ENCODE results near the gene SAA4. TPM values are rescaled to one million over a fixed set of nuclear protein-coding genes. Genes with fewer than 3 reads are reported as not detected.
A peak's percentile ranks its signal among the peaks of the same experiment; 100 is the strongest.

Gene SAA4
- total RNA-seq, 2 experiments from 2014 or later = not detected

- Mint-ChIP-seq H3K27me3 (ENCODE audit: low read depth) (peaks cover 12% of the 10 kb centered on the region), H3K27ac (no peak overlapping the region), H3K4me1 (ENCODE audit: low read depth) (peaks cover 37% of the 10 kb centered on the region), H3K36me3 (ENCODE audit: low read depth) (no peaks in the 10 kb centered on the region), H3K4me3 (no peak overlapping the region), H3K9me3 (ENCODE audit: insufficient read depth) (no peaks in the 10 kb centered on the region)
- CTCF ChIA-PET = interaction anchor here (1.0 to 2.5 kb wide), 4 partner anchors 52 to 281 kb away, joined by 3 to 18 read pairs (median 10); partner anchors contain the start of gene TSG101
- ATAC-seq (no peak), DNase-seq (peak; percentile 9)
- POLR2A ChIA-PET = interaction anchor here (1.3 to 3.6 kb wide), 2 partner anchors 76 to 150 kb away, joined by 3 to 27 read pairs; partner anchors contain the start of genes HPS5 and LDHA
Measured at GRCh38 chr11:18245396-18245795, 8.8 kb upstream of the SAA4 start.

- peak; percentile 83 for DNase-seq
- Mint-ChIP-seq H3K36me3 (ENCODE audit: low read depth) (no peaks in the 10 kb centered on the region), H3K4me3 (no peak overlapping the region), H3K4me1 (ENCODE audit: low read depth) (peaks cover 37% of the 10 kb centered on the region), H3K27ac (peak overlapping the region; percentile 5), H3K9me3 (ENCODE audit: insufficient read depth) (no peaks in the 10 kb centered on the region), H3K27me3 (ENCODE audit: low read depth) (peaks cover 19% of the 10 kb centered on the region)
- peak; percentile 45 for ATAC-seq
- ChIA-PET CTCF (interaction anchor here (0.5 to 2.5 kb wide), 79 partner anchors 9 to 565 kb away, joined by 3 to 40 read pairs (median 5); partner anchors contain the start of genes GTF2H1, HPS5, LDHA and SPTY2D1), POLR2A (interaction anchor here (0.8 to 3.6 kb wide), 6 partner anchors 77 to 164 kb away, joined by 3 to 27 read pairs (median 6); partner anchors contain the start of genes GTF2H1 and LDHA)
Measured at GRCh38 chr11:18243783-18244362, 7.3 kb upstream of the SAA4 start.

GRCh38 chr11:18239655-18240054 is 3.1 kb upstream of the SAA4 start:
- CTCF ChIA-PET = no interaction called here

GRCh38 chr11:18235394-18236334 is 938 bp downstream of the SAA4 start:
- ChIA-PET POLR2A (no interaction called here), CTCF (interaction anchor here (0.8 to 1.8 kb wide), 2 partner anchors 8 to 10 kb away, joined by 3 to 14 read pairs; no protein-coding TSS in a partner anchor)
- H3K27me3 Mint-ChIP-seq (ENCODE audit: low read depth) = peaks cover 48% of the 10 kb centered on the region
- H3K4me3 Mint-ChIP-seq = no peak overlapping the region
- H3K9me3 Mint-ChIP-seq (ENCODE audit: insufficient read depth) = no peaks in the 10 kb centered on the region
- no peak for DNase-seq
- H3K4me1 Mint-ChIP-seq (ENCODE audit: low read depth) = no peaks in the 10 kb centered on the region
- H3K27ac Mint-ChIP-seq = no peak overlapping the region
- no peak for ATAC-seq
- no peaks in the 10 kb centered on the region for H3K36me3 Mint-ChIP-seq (ENCODE audit: low read depth)

More at GRCh38 chr11:18239655-18240054, 3.1 kb upstream of the SAA4 start:
- ATAC-seq = no peak
- DNase-seq = no peak
- Mint-ChIP-seq H3K9me3 (ENCODE audit: insufficient read depth) (no peaks in the 10 kb centered on the region), H3K27ac (no peak overlapping the region), H3K4me3 (no peak overlapping the region), H3K27me3 (ENCODE audit: low read depth) (peaks cover 45% of the 10 kb centered on the region), H3K4me1 (ENCODE audit: low read depth) (peaks cover 9% of the 10 kb centered on the region), H3K36me3 (ENCODE audit: low read depth) (no peaks in the 10 kb centered on the region)
- POLR2A ChIA-PET = interaction anchor here (0.6 kb wide), 1 partner anchor 23 kb away, joined by 3 read pairs; no protein-coding TSS in a partner anchor

GRCh38 chr11:18233912-18234311 is 2.7 kb downstream of the SAA4 start:
- ChIA-PET CTCF (interaction anchor here (1.8 kb wide), 1 partner anchor 10 kb away, joined by 14 read pairs; no protein-coding TSS in a partner anchor), POLR2A (no interaction called here)
- DNase-seq (no peak), ATAC-seq (no peak)
- Mint-ChIP-seq H3K4me3 (no peak overlapping the region), H3K36me3 (ENCODE audit: low read depth) (no peaks in the 10 kb centered on the region), H3K4me1 (ENCODE audit: low read depth) (no peaks in the 10 kb centered on the region), H3K9me3 (ENCODE audit: insufficient read depth) (no peaks in the 10 kb centered on the region), H3K27ac (no peak overlapping the region), H3K27me3 (ENCODE audit: low read depth) (peaks cover 38% of the 10 kb centered on the region)

GRCh38 chr11:18230859-18231258 is 5.7 kb downstream of the SAA4 start:
- no peak overlapping the region for H3K27ac Mint-ChIP-seq
- H3K4me3 Mint-ChIP-seq = no peak overlapping the region

GRCh38 chr11:18229501-18229900 is 7.1 kb downstream of the SAA4 start:
- DNase-seq (no peak), ATAC-seq (no peak)
- Mint-ChIP-seq H3K9me3 (ENCODE audit: insufficient read depth) (no peaks in the 10 kb centered on the region), H3K4me1 (ENCODE audit: low read depth) (no peaks in the 10 kb centered on the region), H3K27me3 (ENCODE audit: low read depth) (peaks cover 19% of the 10 kb centered on the region), H3K4me3 (no peak overlapping the region), H3K27ac (no peak overlapping the region), H3K36me3 (ENCODE audit: low read depth) (no peaks in the 10 kb centered on the region)
- CTCF ChIA-PET = interaction anchor here (1.0 kb wide), 1 partner anchor 114 kb away, joined by 3 read pairs; no protein-coding TSS in a partner anchor
- POLR2A ChIA-PET = no interaction called here

More at GRCh38 chr11:18230859-18231258, 5.7 kb downstream of the SAA4 start:
- DNase-seq (no peak), ATAC-seq (no peak)
- ChIA-PET POLR2A (no interaction called here), CTCF (interaction anchor here (0.8 to 1.0 kb wide), 3 partner anchors 13 to 27 kb away, joined by 3 to 4 read pairs (median 3); no protein-coding TSS in a partner anchor)
- H3K4me1 Mint-ChIP-seq (ENCODE audit: low read depth) = no peaks in the 10 kb centered on the region
- H3K9me3 Mint-ChIP-seq (ENCODE audit: insufficient read depth) = no peaks in the 10 kb centered on the region
- no peaks in the 10 kb centered on the region for H3K36me3 Mint-ChIP-seq (ENCODE audit: low read depth)
- H3K27me3 Mint-ChIP-seq (ENCODE audit: low read depth) = peaks cover 27% of the 10 kb centered on the region

- no peak for ATAC-seq
- Mint-ChIP-seq H3K4me3 (no peak overlapping the region), H3K9me3 (ENCODE audit: insufficient read depth) (no peaks in the 10 kb centered on the region), H3K27ac (no peak overlapping the region), H3K27me3 (ENCODE audit: low read depth) (peaks cover 14% of the 10 kb centered on the region), H3K4me1 (ENCODE audit: low read depth) (no peaks in the 10 kb centered on the region), H3K36me3 (ENCODE audit: low read depth) (no peaks in the 10 kb centered on the region)
- ChIA-PET POLR2A (no interaction called here), CTCF (interaction anchor here (1.0 to 1.4 kb wide), 2 partner anchors 9 to 18 kb away, joined by 3 to 4 read pairs; no protein-coding TSS in a partner anchor)
- no peak for DNase-seq
Measured at GRCh38 chr11:18225913-18226312, 10.7 kb downstream of the SAA4 start.

- CTCF ChIA-PET = interaction anchor here (0.9 kb wide), 1 partner anchor 42 kb away, joined by 3 read pairs; no protein-coding TSS in a partner anchor
- Mint-ChIP-seq H3K4me1 (ENCODE audit: low read depth) (no peaks in the 10 kb centered on the region), H3K27ac (no peak overlapping the region), H3K9me3 (ENCODE audit: insufficient read depth) (no peaks in the 10 kb centered on the region), H3K36me3 (ENCODE audit: low read depth) (no peaks in the 10 kb centered on the region), H3K27me3 (ENCODE audit: low read depth) (peaks cover 24% of the 10 kb centered on the region), H3K4me3 (no peak overlapping the region)
- ATAC-seq (no peak), DNase-seq (no peak)
- POLR2A ChIA-PET = interaction anchor here (1.2 kb wide), 1 partner anchor 51 kb away, joined by 5 read pairs; no protein-coding TSS in a partner anchor
Measured at GRCh38 chr11:18223591-18224387, 12.8 kb downstream of the SAA4 start.

- POLR2A ChIA-PET = no interaction called here
Measured at GRCh38 chr11:18222814-18223421, 13.7 kb downstream of the SAA4 start.

More at GRCh38 chr11:18222814-18223421, 13.7 kb downstream of the SAA4 start:
- H3K4me1 Mint-ChIP-seq (ENCODE audit: low read depth) = no peaks in the 10 kb centered on the region
- H3K9me3 Mint-ChIP-seq (ENCODE audit: insufficient read depth) = no peaks in the 10 kb centered on the region
- H3K4me3 Mint-ChIP-seq = no peak overlapping the region
- H3K27me3 Mint-ChIP-seq (ENCODE audit: low read depth) = peaks cover 26% of the 10 kb centered on the region
- H3K27ac Mint-ChIP-seq = no peak overlapping the region
- H3K36me3 Mint-ChIP-seq (ENCODE audit: low read depth) = no peaks in the 10 kb centered on the region
- ATAC-seq = no peak
- CTCF ChIA-PET = no interaction called here
- DNase-seq = no peak

Measured in activated CD8-positive, alpha-beta T cell treated with anti-CD3 and anti-CD28 coated beads, Interleukin-2, amount 10 ng/mL, durations not matched to agents 7 days and 5 days (primary cell).